ENCODE measurements around the gene GCSH. TPM values are rescaled to one million over a fixed set of nuclear protein-coding genes. Genes with fewer than 3 reads are reported as not detected.
A peak's percentile ranks its signal among the peaks of the same experiment; 100 is the strongest.

GCSH gene
- total RNA-seq, 1 donor from 2014 or later: 50.8 TPM

GRCh38 chr16:81097230-81097629 is 1.0 kb upstream of the GCSH start:
- no peak for DNase-seq (ENCODE audit: extremely low spot score, unreplicated experiment)
- H3K27ac Mint-ChIP-seq: no peak overlapping the region
- H3K9me3 Mint-ChIP-seq: peaks cover 5% of the 10 kb centered on the region

GRCh38 chr16:81096715-81097208 is 567 bp upstream of the GCSH start:
- Mint-ChIP-seq H3K4me3 (peak overlapping the region; percentile 75), H3K4me1 (ENCODE audit: unreplicated experiment) (peaks cover 10% of the 10 kb centered on the region), H3K9me3 (peaks cover 5% of the 10 kb centered on the region), H3K27ac (peak overlapping the region; percentile 84), H3K36me3 (peaks cover 8% of the 10 kb centered on the region), H3K27me3 (no peaks in the 10 kb centered on the region)
- no peak for DNase-seq (ENCODE audit: extremely low spot score, unreplicated experiment)
- TF ChIP-seq CTCF (conservative IDR thresholded peaks at IDR 0.05): no peak

More at GRCh38 chr16:81097230-81097629, 1.0 kb upstream of the GCSH start:
- no peak for TF ChIP-seq CTCF (conservative IDR thresholded peaks at IDR 0.05)
- H3K36me3 Mint-ChIP-seq: peaks cover 4% of the 10 kb centered on the region
- H3K4me3 Mint-ChIP-seq: no peak overlapping the region
- H3K4me1 Mint-ChIP-seq (ENCODE audit: unreplicated experiment): peaks cover 10% of the 10 kb centered on the region
- no peaks in the 10 kb centered on the region for H3K27me3 Mint-ChIP-seq

GRCh38 chr16:81095653-81095952 is 592 bp downstream of the GCSH start:
- no peak for TF ChIP-seq CTCF (conservative IDR thresholded peaks at IDR 0.05)
- H3K4me3 Mint-ChIP-seq: peak overlapping the region; percentile 86
- H3K27ac Mint-ChIP-seq: peak overlapping the region; percentile 41
- H3K9me3 Mint-ChIP-seq: peaks cover 5% of the 10 kb centered on the region
- peaks cover 10% of the 10 kb centered on the region for H3K4me1 Mint-ChIP-seq (ENCODE audit: unreplicated experiment)
- no peaks in the 10 kb centered on the region for H3K27me3 Mint-ChIP-seq
- DNase-seq (ENCODE audit: extremely low spot score, unreplicated experiment): no peak
- H3K36me3 Mint-ChIP-seq: peaks cover 8% of the 10 kb centered on the region

GRCh38 chr16:81094771-81095251 is 1.4 kb downstream of the GCSH start:
- DNase-seq (ENCODE audit: extremely low spot score, unreplicated experiment): no peak
- peaks cover 10% of the 10 kb centered on the region for H3K4me1 Mint-ChIP-seq (ENCODE audit: unreplicated experiment)
- peaks cover 5% of the 10 kb centered on the region for H3K9me3 Mint-ChIP-seq
- peak overlapping the region; percentile 41 for H3K27ac Mint-ChIP-seq
- H3K4me3 Mint-ChIP-seq: peak overlapping the region; percentile 86
- no peak for TF ChIP-seq CTCF (conservative IDR thresholded peaks at IDR 0.05)
- no peaks in the 10 kb centered on the region for H3K27me3 Mint-ChIP-seq
- H3K36me3 Mint-ChIP-seq: peaks cover 10% of the 10 kb centered on the region

GRCh38 chr16:81088836-81089235 is 7.4 kb downstream of the GCSH start:
- no peak for DNase-seq (ENCODE audit: extremely low spot score, unreplicated experiment)
- H3K27me3 Mint-ChIP-seq: no peaks in the 10 kb centered on the region

More at GRCh38 chr16:81088836-81089235, 7.4 kb downstream of the GCSH start:
- Mint-ChIP-seq H3K27ac (no peak overlapping the region), H3K36me3 (peaks cover 18% of the 10 kb centered on the region), H3K4me3 (no peak overlapping the region), H3K9me3 (no peaks in the 10 kb centered on the region), H3K4me1 (ENCODE audit: unreplicated experiment) (peaks cover 5% of the 10 kb centered on the region)
- no peak for TF ChIP-seq CTCF (conservative IDR thresholded peaks at IDR 0.05)
